Chondrocyte (in vitro differentiated cells): ENCODE results near the gene ARHGAP32. TPM values are rescaled to one million over a fixed set of nuclear protein-coding genes. Genes with fewer than 3 reads are reported as not detected.

Experiments used
- DNase-seq: peaks from one replicate; pipeline ENCODE4 v3.0.0; 2021; ENCODE audit warnings: mixed read lengths, low spot score
- H3K27ac Mint-ChIP-seq: one replicate; pipeline ENCODE4 v1.8.0; 2021; ENCODE audit warnings: mild to moderate bottlenecking, moderate library complexity, mixed read lengths; ENCODE audit not compliant: unreplicated experiment
- H3K27me3 Mint-ChIP-seq: 2 replicates; pipeline ENCODE4 v1.8.0; 2021; ENCODE audit warnings: low read depth, mixed read lengths
- H3K36me3 Mint-ChIP-seq: 2 replicates; pipeline ENCODE4 v1.8.0; 2021; ENCODE audit warnings: low read depth, mixed read lengths
- H3K4me1 Mint-ChIP-seq: 2 replicates; pipeline ENCODE4 v1.8.0; 2021; ENCODE audit warnings: low read depth, mild to moderate bottlenecking, mixed read lengths
- H3K4me3 Mint-ChIP-seq: one replicate; pipeline ENCODE4 v1.8.0; 2021; ENCODE audit warnings: mild to moderate bottlenecking, moderate library complexity, mixed read lengths; ENCODE audit not compliant: unreplicated experiment
- H3K9me3 Mint-ChIP-seq: 2 replicates; pipeline ENCODE4 v1.8.0; 2021; ENCODE audit warnings: low read depth, mixed read lengths
- CTCF ChIP-seq: fragments of 200-600 bp; sonication (generic); IDR thresholded peaks from 2 replicates; pipeline ENCODE4 v1.5.0; 2021; ENCODE audit warnings: antibody characterized with exemption, mild to moderate bottlenecking, moderate library complexity
- total RNA-seq: library from RNA; stranded (reverse); gene quantifications from 3 replicates; pipeline ENCODE4 v1.2.1, GENCODE V29; 2021

Gene ARHGAP32
- total RNA-seq, 1 donor from 2014 or later, result 15.8 TPM

- no peak for DNase-seq
- Mint-ChIP-seq H3K27me3 (no peaks in the 10 kb centered on the region), H3K4me3 (no peak overlapping the region), H3K36me3 (peaks cover 7% of the 10 kb centered on the region), H3K9me3 (no peaks in the 10 kb centered on the region), H3K4me1 (peaks cover 23% of the 10 kb centered on the region), H3K27ac (no peak overlapping the region)
- peak; percentile 99 for TF ChIP-seq CTCF
Observed at GRCh38 chr11:129117595-129118350, 74.4 kb downstream of the ARHGAP32 start.

- no peak overlapping the region for H3K4me3 Mint-ChIP-seq
Observed at GRCh38 chr11:129115652-129116586, 76.2 kb downstream of the ARHGAP32 start.

GRCh38 chr11:129109701-129110100, 82.4 kb downstream of the ARHGAP32 start:
- no peak overlapping the region for H3K27ac Mint-ChIP-seq
- no peak overlapping the region for H3K4me3 Mint-ChIP-seq
- DNase-seq, result no peak
- no peak for TF ChIP-seq CTCF
- H3K36me3 Mint-ChIP-seq, result peaks cover 22% of the 10 kb centered on the region
- H3K27me3 Mint-ChIP-seq, result no peaks in the 10 kb centered on the region
- peaks cover 32% of the 10 kb centered on the region for H3K9me3 Mint-ChIP-seq
- H3K4me1 Mint-ChIP-seq, result peaks cover 3% of the 10 kb centered on the region

More at GRCh38 chr11:129115652-129116586, 76.2 kb downstream of the ARHGAP32 start:
- H3K27ac Mint-ChIP-seq, result peak overlapping the region; percentile 91
- H3K27me3 Mint-ChIP-seq, result no peaks in the 10 kb centered on the region
- peaks cover 10% of the 10 kb centered on the region for H3K36me3 Mint-ChIP-seq
- TF ChIP-seq CTCF, result no peak
- no peaks in the 10 kb centered on the region for H3K9me3 Mint-ChIP-seq
- no peak for DNase-seq
- peaks cover 23% of the 10 kb centered on the region for H3K4me1 Mint-ChIP-seq

GRCh38 chr11:129106788-129107187, 85.3 kb downstream of the ARHGAP32 start:
- Mint-ChIP-seq H3K4me3 (no peak overlapping the region), H3K36me3 (peaks cover 22% of the 10 kb centered on the region), H3K27me3 (no peaks in the 10 kb centered on the region), H3K27ac (no peak overlapping the region), H3K4me1 (peaks cover 18% of the 10 kb centered on the region), H3K9me3 (peaks cover 40% of the 10 kb centered on the region)
- no peak for TF ChIP-seq CTCF
- no peak for DNase-seq

- Mint-ChIP-seq H3K9me3 (peaks cover 42% of the 10 kb centered on the region), H3K36me3 (peaks cover 22% of the 10 kb centered on the region), H3K27ac (no peak overlapping the region), H3K27me3 (no peaks in the 10 kb centered on the region), H3K4me1 (peaks cover 15% of the 10 kb centered on the region), H3K4me3 (no peak overlapping the region)
- no peak for DNase-seq
- TF ChIP-seq CTCF, result no peak
Observed at GRCh38 chr11:129102756-129103155, 89.4 kb downstream of the ARHGAP32 start.
